22Rv1 (cell line): ENCODE results near the gene VEGFB.

Experiments
- CTCF ChIP-seq: fragments of 450-650 bp; IDR thresholded peaks from 2 replicates; pipeline ENCODE4 v1.5.1; 2017; ENCODE audit warnings: mild to moderate bottlenecking
- ZFX ChIP-seq: fragments of 450-650 bp; IDR thresholded peaks from 2 replicates; pipeline ENCODE4 v1.6.1; 2017; ENCODE audit warnings: antibody characterized with exemption, borderline replicate concordance

GRCh38 chr11:64284048-64284961 lies 49.9 kb downstream of the VEGFB start, which contains the start of gene BAD:
- TF ChIP-seq CTCF (no peak), ZFX (no peak)
